ENCODE data around the gene RAC2.

GRCh38 chr22:37213218-37213855, 30.7 kb downstream of the RAC2 start:
- no peak for TF ChIP-seq CTCF (IDR thresholded peaks at IDR 0.05)
- no peak for TF ChIP-seq EP300 (IDR thresholded peaks at IDR 0.05)
- no peak for TF ChIP-seq POLR2AphosphoS5 (IDR thresholded peaks at IDR 0.05)
- no peak for TF ChIP-seq POLR2A (IDR thresholded peaks at IDR 0.05; ENCODE audit: low read depth)

All from esophagus muscularis mucosa (tissue), 4 donors.